Fibroblast of lung (primary cell): Measurements from ENCODE around the gene CCL18. TPM values are rescaled to one million over a fixed set of nuclear protein-coding genes. Genes with fewer than 3 reads are reported as not detected.

Experiments
- DNase-seq, 2 donors: peaks; one replicate each; pipeline versions ENCODE4 v3.0.0 to v3.0.0-alpha.2; 2010; ENCODE audit warnings: low read depth in 2 of 2
- H2AFZ ChIP-seq: 2 replicates; pipeline ENCODE4 v1.5.1; 2012; ENCODE audit warnings: low read length, control low read depth, inconsistent platforms
- H3K27ac ChIP-seq: 2 replicates; pipeline ENCODE4 v1.5.1; 2011; ENCODE audit warnings: low read length, control low read depth; ENCODE audit not compliant: insufficient read depth
- H3K27me3 ChIP-seq: 2 replicates; pipeline ENCODE4 v1.5.1; 2011; ENCODE audit warnings: mild to moderate bottlenecking, low read length; ENCODE audit not compliant: control insufficient read depth, insufficient read depth
- H3K36me3 ChIP-seq: 2 replicates; pipeline ENCODE4 v1.5.1; 2011; ENCODE audit warnings: low read length; ENCODE audit not compliant: control insufficient read depth, insufficient read depth
- H3K4me1 ChIP-seq: 2 replicates; pipeline ENCODE4 v1.5.1; 2011; ENCODE audit warnings: low read length; ENCODE audit not compliant: control insufficient read depth, insufficient read depth; ENCODE audit errors: extremely low read depth
- H3K4me2 ChIP-seq: 2 replicates; pipeline ENCODE4 v1.5.1; 2011; ENCODE audit warnings: low read length, control low read depth; ENCODE audit not compliant: insufficient read depth; ENCODE audit errors: extremely low read depth
- H3K4me3 ChIP-seq, 4 experiments: fragments of 200-600 bp in 1 of 4; sonication (generic) in 1 of 4; replicated peaks in 1 of 4; 2 replicates each; pipeline ENCODE4 v1.5.1; 2011 to 2016; ENCODE audit warnings: low read length in 4 of 4, low read depth in 3 of 4, mild to moderate bottlenecking in 3 of 4, control low read depth in 2 of 4, inconsistent platforms in 1 of 4, mixed read lengths in 1 of 4; ENCODE audit not compliant: insufficient read depth in 1 of 4; ENCODE audit errors: control extremely low read depth in 1 of 4
- H3K79me2 ChIP-seq: 2 replicates; pipeline ENCODE4 v1.5.1; 2012; ENCODE audit warnings: mild to moderate bottlenecking, low read length, inconsistent platforms; ENCODE audit not compliant: control insufficient read depth, insufficient read depth
- H3K9ac ChIP-seq: 2 replicates; pipeline ENCODE4 v1.5.1; 2011; ENCODE audit warnings: mild to moderate bottlenecking, low read length, control low read depth; ENCODE audit not compliant: insufficient read depth
- H3K9me3 ChIP-seq: 2 replicates; pipeline ENCODE4 v1.5.1; 2012; ENCODE audit warnings: low read depth, low read length; ENCODE audit not compliant: control insufficient read depth, insufficient read depth
- H4K20me1 ChIP-seq: 2 replicates; pipeline ENCODE4 v1.5.1; 2011; ENCODE audit warnings: low read length; ENCODE audit not compliant: control insufficient read depth, insufficient read depth; ENCODE audit errors: extremely low read depth
- CTCF ChIP-seq, 2 donors: IDR thresholded peaks in 1 of 2; conservative IDR thresholded peaks in 1 of 2; 1 replicate in 1 of 2; 2 replicates in 1 of 2; pipeline ENCODE4 v1.5.1; 2011 to 2012; ENCODE audit warnings: low read length in 2 of 2, control low read depth in 1 of 2, inconsistent platforms in 1 of 2, low read depth in 1 of 2, mild to moderate bottlenecking in 1 of 2
- EZH2 ChIP-seq: IDR thresholded peaks from 2 replicates; pipeline ENCODE4 v1.5.1; 2012; ENCODE audit warnings: low read length, control low read depth, mild to moderate bottlenecking; ENCODE audit errors: missing control alignments
- polyA plus RNA-seq, 2 donors: library from polyadenylated mRNA; depleted of rRNA in 1 of 2; stranded (reverse) in 1 of 2; unstranded in 1 of 2; fragments of >200 nt; gene quantifications; 2 replicates each; pipeline ENCODE4 v1.2.1, GENCODE V29; 2011 to 2012; ENCODE audit warnings: missing spikeins in 1 of 2
- total RNA-seq: library from RNA; depleted of rRNA; stranded (reverse); fragments of >200 nt; gene quantifications from 2 replicates; pipeline ENCODE4 v1.2.1, GENCODE V29; 2014

Gene CCL18
- total and polyA plus RNA-seq, 2 donors (not counting 1 experiment from before 2014, with no cell fraction given), result not detected

- no peaks in the 10 kb centered on the region for H3K27me3 ChIP-seq
- no peaks in the 10 kb centered on the region for H3K36me3 ChIP-seq
Observed at GRCh38 chr17:36070427-36070826, 6.4 kb downstream of the CCL18 start.

GRCh38 chr17:36071751-36072150, 7.7 kb downstream of the CCL18 start:
- Histone ChIP-seq H3K4me2 (no peak overlapping the region), H3K79me2 (no peaks in the 10 kb centered on the region), H3K9me3 (no peaks in the 10 kb centered on the region), H4K20me1 (no peaks in the 10 kb centered on the region), H3K27ac (no peak overlapping the region), H3K4me1 (no peaks in the 10 kb centered on the region), H3K27me3 (no peaks in the 10 kb centered on the region), H3K9ac (no peak overlapping the region), H3K36me3 (no peaks in the 10 kb centered on the region), H2AFZ (no peak overlapping the region), H3K4me3 (no peak overlapping the region)
- DNase-seq, result no peak
- no peak for TF ChIP-seq CTCF (conservative IDR thresholded peaks at IDR 0.05 in 1 of 2, IDR thresholded peaks at IDR 0.05 in 1 of 2; ENCODE audit: low read depth in 1 of 2, low read length in 2 of 2)
- TF ChIP-seq EZH2, result no peak

More at GRCh38 chr17:36070427-36070826, 6.4 kb downstream of the CCL18 start:
- Histone ChIP-seq H3K9ac (no peak overlapping the region), H3K4me3 (no peak overlapping the region), H2AFZ (no peak overlapping the region), H3K79me2 (no peaks in the 10 kb centered on the region), H4K20me1 (no peaks in the 10 kb centered on the region), H3K9me3 (no peaks in the 10 kb centered on the region), H3K27ac (no peak overlapping the region), H3K4me2 (no peak overlapping the region), H3K4me1 (no peaks in the 10 kb centered on the region)
- TF ChIP-seq CTCF (conservative IDR thresholded peaks at IDR 0.05 in 1 of 2, IDR thresholded peaks at IDR 0.05 in 1 of 2; ENCODE audit: low read depth in 1 of 2, low read length in 2 of 2) (no peak), EZH2 (no peak)
- DNase-seq, result no peak

- Histone ChIP-seq H2AFZ (no peak overlapping the region), H3K4me3 (no peak overlapping the region), H4K20me1 (no peaks in the 10 kb centered on the region), H3K79me2 (no peaks in the 10 kb centered on the region), H3K27me3 (no peaks in the 10 kb centered on the region), H3K27ac (no peak overlapping the region), H3K36me3 (no peaks in the 10 kb centered on the region), H3K9ac (no peak overlapping the region), H3K9me3 (no peaks in the 10 kb centered on the region), H3K4me1 (no peaks in the 10 kb centered on the region), H3K4me2 (no peak overlapping the region)
- TF ChIP-seq EZH2 (no peak), CTCF (conservative IDR thresholded peaks at IDR 0.05 in 1 of 2, IDR thresholded peaks at IDR 0.05 in 1 of 2; ENCODE audit: low read depth in 1 of 2, low read length in 2 of 2) (peak; percentile 42 to 59)
- DNase-seq, result peak; percentile 2 to 20
Observed at GRCh38 chr17:36072431-36073121, 8.5 kb downstream of the CCL18 start.
